Spleen (tissue), 7 donors: ENCODE data around the gene RAB7B.

Source experiments
- CTCF ChIP-seq, 11 experiments: fragments of 200-600 bp in 7 of 11; fragments of 450-650 bp in 4 of 11; sonication (generic) in 4 of 11; IDR thresholded peaks in 8 of 11; conservative IDR thresholded peaks in 3 of 11; 1 replicate in 7 of 11; 2 replicates in 4 of 11; pipeline versions ENCODE4 v1.4.0 to v1.8.0; 2016 to 2021; ENCODE audit warnings: antibody characterized with exemption in 11 of 11, inconsistent platforms in 4 of 11, mild to moderate bottlenecking in 1 of 11
- POLR2A ChIP-seq, 3 donors: fragments of 450-650 bp; IDR thresholded peaks; one replicate each; pipeline ENCODE4 v1.5.1; 2017; ENCODE audit warnings: antibody characterized with exemption in 3 of 3, mild to moderate bottlenecking in 1 of 3
- donor health status: DM: no; HTN: no; CAD: no; lungs with moderate emphysema.
- donor health status: DM: no; HTN: no; CAD: no.
- donor health status: DM: no; HTN: no; CAD: no.

- TF ChIP-seq CTCF (IDR thresholded peaks at IDR 0.05 in 8 of 11, conservative IDR thresholded peaks at IDR 0.05 in 3 of 11): no peak
- TF ChIP-seq POLR2A (IDR thresholded peaks at IDR 0.05): no peak
Measured at GRCh38 chr1:206000641-206001339, 2.4 kb downstream of the RAB7B start.
